Mammary epithelial cell (primary cell): ENCODE results near the gene ARHGEF28.

Experiments
- CTCF ChIP-seq, 2 donors: IDR thresholded peaks in 1 of 2; conservative IDR thresholded peaks in 1 of 2; 2 replicates each; pipeline ENCODE4 v1.5.1; 2011 to 2012; ENCODE audit warnings: inconsistent platforms in 2 of 2, low read length in 2 of 2, mild to moderate bottlenecking in 2 of 2, control low read depth in 1 of 2, low read depth in 1 of 2; ENCODE audit not compliant: insufficient read depth in 1 of 2; ENCODE audit errors: extremely low read depth in 1 of 2
- EZH2 ChIP-seq: IDR thresholded peaks from 2 replicates; pipeline ENCODE4 v1.6.1; 2012; ENCODE audit warnings: low read length, inconsistent platforms, borderline replicate concordance

- no peak for TF ChIP-seq EZH2
- peak; percentile 97 to 99 for TF ChIP-seq CTCF (conservative IDR thresholded peaks at IDR 0.05 in 1 of 2, IDR thresholded peaks at IDR 0.05 in 1 of 2; ENCODE audit: extremely low read depth in 1 of 2, insufficient read depth in 1 of 2, low read depth in 1 of 2, low read length in 2 of 2)
These were observed 166.8 kb downstream of the ARHGEF28 start for GRCh38 chr5:73792687-73793320.
